SK-N-SH treated with all-trans-retinoic acid at 6 μM for 48 hours (cell line): ENCODE measurements around the gene MYBPC3.
A peak's percentile ranks its signal among the peaks of the same experiment; 100 is the strongest.

Experiments used
- ATAC-seq: fragments of 200-7000 bp; cut with Tn5 transposase; 3 replicates; pipeline ENCODE4 v1.9.1; 2020; ENCODE audit warnings: mild to moderate bottlenecking, moderate library complexity
- BACH2 ChIP-seq: fragments of 250-450 bp; sonication (Bioruptor Pico); IDR thresholded peaks from 2 replicates; pipeline ENCODE4 v1.9.0; 2021; ENCODE audit warnings: mild to moderate bottlenecking, borderline replicate concordance
- CSRNP3 ChIP-seq: fragments of 250-450 bp; sonication (Bioruptor Pico); IDR thresholded peaks from 2 replicates; pipeline ENCODE4 v1.5.1; 2021; ENCODE audit warnings: mild to moderate bottlenecking, moderate library complexity
- OSR1 ChIP-seq: fragments of 250-450 bp; sonication (Bioruptor Pico); IDR thresholded peaks from 2 replicates; pipeline ENCODE4 v1.8.0; 2022; ENCODE audit warnings: moderate library complexity, mild to moderate bottlenecking, inconsistent platforms
- PATZ1 ChIP-seq: fragments of 250-450 bp; sonication (Bioruptor Pico); IDR thresholded peaks from 2 replicates; pipeline ENCODE4 v1.8.0; 2020; ENCODE audit warnings: mild to moderate bottlenecking, moderate library complexity, borderline replicate concordance
- SNAI2 ChIP-seq: fragments of 250-450 bp; sonication (Bioruptor Pico); IDR thresholded peaks from 2 replicates; pipeline ENCODE4 v1.5.0; 2020; ENCODE audit warnings: mild to moderate bottlenecking, moderate library complexity
- TCF4 ChIP-seq: fragments of 250-450 bp; sonication (Bioruptor Pico); IDR thresholded peaks from 2 replicates; pipeline ENCODE4 v1.8.0; 2021; ENCODE audit warnings: mild to moderate bottlenecking, moderate library complexity, borderline replicate concordance
- TOX ChIP-seq: fragments of 250-450 bp; sonication (Bioruptor Pico); IDR thresholded peaks from 2 replicates; pipeline ENCODE4 v1.8.0; 2021; ENCODE audit warnings: mild to moderate bottlenecking, moderate library complexity, borderline replicate concordance
- ZFP3 ChIP-seq: fragments of 250-450 bp; sonication (Bioruptor Pico); IDR thresholded peaks from 2 replicates; pipeline ENCODE4 v1.5.0; 2020; ENCODE audit warnings: mild to moderate bottlenecking, moderate library complexity
- ZNF565 ChIP-seq: fragments of 450-650 bp; formaldehyde crosslinking; conservative IDR thresholded peaks from 2 replicates; pipeline ENCODE4 v1.5.0; 2020; ENCODE audit warnings: low read depth, mild to moderate bottlenecking, moderate library complexity
- ZNF8 ChIP-seq: fragments of 450-650 bp; formaldehyde crosslinking; IDR thresholded peaks from 2 replicates; pipeline ENCODE4 v1.5.0; 2020; ENCODE audit warnings: mild to moderate bottlenecking, moderate library complexity
- TF ChIP-seq, protein P1 (sequence below): fragments of 250-450 bp; sonication (Bioruptor Pico); IDR thresholded peaks from 2 replicates; pipeline ENCODE4 v1.8.0; 2021; ENCODE audit warnings: low read depth, mild to moderate bottlenecking, moderate library complexity, borderline replicate concordance
- TF ChIP-seq, protein P2 (sequence below): fragments of 250-450 bp; sonication (Bioruptor Pico); IDR thresholded peaks from 2 replicates; pipeline ENCODE4 v1.5.1; 2020; ENCODE audit warnings: low read depth, mild to moderate bottlenecking, moderate library complexity
- TF ChIP-seq, protein P3 (sequence below): fragments of 250-450 bp; sonication (Bioruptor Pico); IDR thresholded peaks from 2 replicates; pipeline ENCODE4 v1.5.0; 2020; ENCODE audit warnings: mild to moderate bottlenecking, moderate library complexity

MYBPC3 gene

DNA sequence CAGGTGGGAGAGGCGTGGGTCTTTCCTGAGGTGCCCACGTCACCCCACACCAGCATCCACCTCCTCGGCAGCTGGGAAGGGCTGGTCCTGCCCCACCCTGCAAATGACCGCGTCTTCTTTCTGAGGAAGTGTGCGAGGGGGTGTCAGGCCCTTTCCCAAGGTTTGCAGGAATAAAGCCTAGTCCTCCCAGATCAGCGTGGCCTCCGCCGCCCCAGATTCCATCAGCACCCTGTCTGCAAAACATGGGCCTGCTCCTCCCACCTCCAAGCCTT, 41.5 kb upstream of the MYBPC3 start:
- TF ChIP-seq, protein P1, sequence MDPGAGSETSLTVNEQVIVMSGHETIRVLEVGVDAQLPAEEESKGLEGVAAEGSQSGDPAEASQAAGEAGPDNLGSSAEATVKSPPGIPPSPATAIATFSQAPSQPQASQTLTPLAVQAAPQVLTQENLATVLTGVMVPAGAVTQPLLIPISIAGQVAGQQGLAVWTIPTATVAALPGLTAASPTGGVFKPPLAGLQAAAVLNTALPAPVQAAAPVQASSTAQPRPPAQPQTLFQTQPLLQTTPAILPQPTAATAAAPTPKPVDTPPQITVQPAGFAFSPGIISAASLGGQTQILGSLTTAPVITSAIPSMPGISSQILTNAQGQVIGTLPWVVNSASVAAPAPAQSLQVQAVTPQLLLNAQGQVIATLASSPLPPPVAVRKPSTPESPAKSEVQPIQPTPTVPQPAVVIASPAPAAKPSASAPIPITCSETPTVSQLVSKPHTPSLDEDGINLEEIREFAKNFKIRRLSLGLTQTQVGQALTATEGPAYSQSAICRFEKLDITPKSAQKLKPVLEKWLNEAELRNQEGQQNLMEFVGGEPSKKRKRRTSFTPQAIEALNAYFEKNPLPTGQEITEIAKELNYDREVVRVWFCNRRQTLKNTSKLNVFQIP (CRISPR knock-in tag) = no peak
- TF ChIP-seq BACH2 (CRISPR knock-in tag) (no peak), CSRNP3 (no peak), ZNF8 (CRISPR knock-in tag) (no peak), TCF4 (CRISPR knock-in tag) (no peak), TOX (CRISPR knock-in tag) (no peak)

DNA sequence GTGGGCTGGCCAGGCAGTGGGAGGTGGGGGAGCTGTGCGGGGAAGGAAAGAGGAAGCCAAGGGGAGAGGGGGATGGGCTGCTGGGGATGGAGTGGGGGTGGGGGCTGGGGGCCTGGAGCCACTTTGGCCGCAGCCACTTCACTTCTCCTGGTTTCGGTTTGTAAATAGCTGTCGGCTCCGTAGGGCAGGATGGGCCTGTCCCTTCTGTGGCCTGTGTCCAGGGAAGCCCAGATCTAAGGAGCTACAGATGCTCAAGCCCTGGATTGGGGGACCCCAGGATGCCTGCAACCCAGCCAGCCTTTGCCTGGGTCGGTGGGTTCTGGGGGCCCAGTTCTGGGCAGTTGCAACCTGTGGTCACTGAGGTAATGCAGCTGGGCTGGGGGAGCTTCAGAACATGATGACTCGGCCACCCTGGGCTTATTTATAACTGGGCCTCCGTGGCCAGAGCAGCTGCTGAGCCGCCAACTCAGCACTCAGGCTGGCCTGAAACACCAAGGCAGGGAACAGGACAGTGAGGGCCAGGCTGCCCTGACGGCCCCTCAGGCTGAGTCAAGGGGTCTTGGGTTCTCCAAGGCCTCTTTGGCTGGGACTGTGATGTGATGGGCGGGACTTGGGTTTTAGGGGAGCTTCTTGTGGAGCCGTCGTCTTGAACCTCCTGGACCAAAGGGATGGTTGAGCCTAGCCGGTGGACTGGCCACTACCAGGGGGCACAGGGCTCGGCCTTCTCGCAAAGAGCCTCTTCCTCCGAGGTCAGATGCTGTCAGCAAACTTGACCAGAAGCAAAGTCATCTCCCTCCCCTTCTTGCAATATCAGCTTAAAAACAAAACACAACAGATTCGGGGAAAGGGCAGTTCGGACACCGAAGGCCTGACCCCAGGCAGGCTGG, 40.9 kb upstream of the MYBPC3 start:
- ATAC-seq = peak; percentile 41; the same call in 2 of the 3 replicates
- TF ChIP-seq SNAI2 (CRISPR knock-in tag) (no peak), ZNF565 (no peak), ZFP3 (CRISPR knock-in tag) (no peak), CSRNP3 (no peak), PATZ1 (CRISPR knock-in tag) (no peak), ZNF8 (CRISPR knock-in tag) (no peak)
- TF ChIP-seq, protein P2, sequence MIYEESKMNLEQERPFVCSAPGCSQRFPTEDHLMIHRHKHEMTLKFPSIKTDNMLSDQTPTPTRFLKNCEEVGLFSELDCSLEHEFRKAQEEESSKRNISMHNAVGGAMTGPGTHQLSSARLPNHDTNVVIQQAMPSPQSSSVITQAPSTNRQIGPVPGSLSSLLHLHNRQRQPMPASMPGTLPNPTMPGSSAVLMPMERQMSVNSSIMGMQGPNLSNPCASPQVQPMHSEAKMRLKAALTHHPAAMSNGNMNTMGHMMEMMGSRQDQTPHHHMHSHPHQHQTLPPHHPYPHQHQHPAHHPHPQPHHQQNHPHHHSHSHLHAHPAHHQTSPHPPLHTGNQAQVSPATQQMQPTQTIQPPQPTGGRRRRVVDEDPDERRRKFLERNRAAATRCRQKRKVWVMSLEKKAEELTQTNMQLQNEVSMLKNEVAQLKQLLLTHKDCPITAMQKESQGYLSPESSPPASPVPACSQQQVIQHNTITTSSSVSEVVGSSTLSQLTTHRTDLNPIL = no peak
- TF ChIP-seq, protein P3, sequence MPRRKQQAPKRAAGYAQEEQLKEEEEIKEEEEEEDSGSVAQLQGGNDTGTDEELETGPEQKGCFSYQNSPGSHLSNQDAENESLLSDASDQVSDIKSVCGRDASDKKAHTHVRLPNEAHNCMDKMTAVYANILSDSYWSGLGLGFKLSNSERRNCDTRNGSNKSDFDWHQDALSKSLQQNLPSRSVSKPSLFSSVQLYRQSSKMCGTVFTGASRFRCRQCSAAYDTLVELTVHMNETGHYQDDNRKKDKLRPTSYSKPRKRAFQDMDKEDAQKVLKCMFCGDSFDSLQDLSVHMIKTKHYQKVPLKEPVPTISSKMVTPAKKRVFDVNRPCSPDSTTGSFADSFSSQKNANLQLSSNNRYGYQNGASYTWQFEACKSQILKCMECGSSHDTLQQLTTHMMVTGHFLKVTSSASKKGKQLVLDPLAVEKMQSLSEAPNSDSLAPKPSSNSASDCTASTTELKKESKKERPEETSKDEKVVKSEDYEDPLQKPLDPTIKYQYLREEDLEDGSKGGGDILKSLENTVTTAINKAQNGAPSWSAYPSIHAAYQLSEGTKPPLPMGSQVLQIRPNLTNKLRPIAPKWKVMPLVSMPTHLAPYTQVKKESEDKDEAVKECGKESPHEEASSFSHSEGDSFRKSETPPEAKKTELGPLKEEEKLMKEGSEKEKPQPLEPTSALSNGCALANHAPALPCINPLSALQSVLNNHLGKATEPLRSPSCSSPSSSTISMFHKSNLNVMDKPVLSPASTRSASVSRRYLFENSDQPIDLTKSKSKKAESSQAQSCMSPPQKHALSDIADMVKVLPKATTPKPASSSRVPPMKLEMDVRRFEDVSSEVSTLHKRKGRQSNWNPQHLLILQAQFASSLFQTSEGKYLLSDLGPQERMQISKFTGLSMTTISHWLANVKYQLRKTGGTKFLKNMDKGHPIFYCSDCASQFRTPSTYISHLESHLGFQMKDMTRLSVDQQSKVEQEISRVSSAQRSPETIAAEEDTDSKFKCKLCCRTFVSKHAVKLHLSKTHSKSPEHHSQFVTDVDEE (CRISPR knock-in tag) = no peak

More for the DNA sequence above, 41.5 kb upstream of the MYBPC3 start:
- no peak for ATAC-seq

DNA sequence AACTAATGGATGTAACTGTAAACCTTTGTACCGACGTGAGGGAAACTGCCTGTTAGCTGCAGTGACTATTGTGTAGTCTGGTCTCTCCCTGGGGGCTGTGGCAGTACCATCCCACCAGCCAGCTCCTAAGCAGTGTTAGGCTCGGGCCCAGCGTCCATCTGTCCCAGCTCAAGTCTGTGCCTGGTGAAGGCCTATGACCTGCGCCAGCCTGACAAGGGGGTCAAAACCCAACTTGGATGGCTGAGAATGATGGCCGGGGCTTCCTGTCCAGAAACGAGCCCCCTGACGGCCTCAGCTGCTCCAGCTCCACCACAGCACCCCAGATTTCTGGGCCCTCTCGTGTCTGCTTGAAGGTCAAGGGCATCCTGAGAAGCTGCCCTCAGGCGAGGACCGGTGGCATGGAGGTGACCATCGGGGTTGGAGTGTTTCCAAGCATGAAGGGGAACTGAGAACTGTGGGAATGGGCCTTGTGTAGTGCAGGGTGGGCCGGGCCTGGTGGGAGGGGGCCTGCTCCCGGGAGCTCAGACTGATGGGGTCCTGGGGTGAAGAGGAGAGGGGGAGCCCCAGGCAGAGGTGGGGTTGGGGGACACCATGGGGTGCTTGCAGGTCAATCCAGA, 40.2 kb upstream of the MYBPC3 start:
- no peak for ATAC-seq
- no peak for TF ChIP-seq TOX (CRISPR knock-in tag)
- TF ChIP-seq OSR1 (CRISPR knock-in tag) = no peak
- no peak for TF ChIP-seq ZNF565
- no peak for TF ChIP-seq ZNF8 (CRISPR knock-in tag)
